BE2C (cell line): Measurements from ENCODE around the gene TFDP1.

Experiments used
- DNase-seq: peaks from one replicate; pipeline ENCODE4 v3.0.0-alpha.2; 2020
- H3K27me3 ChIP-seq: fragments of 250-450 bp; sonication (Bioruptor Pico); 2 replicates; pipeline ENCODE4 v1.5.1; 2020; ENCODE audit warnings: mild to moderate bottlenecking
- H3K36me3 ChIP-seq: fragments of 250-450 bp; sonication (Bioruptor Pico); 2 replicates; pipeline ENCODE4 v1.5.1; 2020; ENCODE audit warnings: mild to moderate bottlenecking
- H3K4me1 ChIP-seq: fragments of 250-450 bp; sonication (Bioruptor Pico); 2 replicates; pipeline ENCODE4 v1.5.1; 2020
- H3K4me3 ChIP-seq: 2 replicates; pipeline ENCODE4 v1.5.1; 2011; ENCODE audit warnings: low read depth, low read length
- H3K9me3 ChIP-seq: fragments of 250-450 bp; sonication (Bioruptor Pico); 2 replicates; pipeline ENCODE4 v1.5.1; 2020
- TF ChIP-seq, protein P1 (sequence below): IDR thresholded peaks from 2 replicates; pipeline ENCODE4 v1.5.1; 2012; ENCODE audit warnings: mild to moderate bottlenecking, low read depth, low read length

TFDP1 gene

DNA sequence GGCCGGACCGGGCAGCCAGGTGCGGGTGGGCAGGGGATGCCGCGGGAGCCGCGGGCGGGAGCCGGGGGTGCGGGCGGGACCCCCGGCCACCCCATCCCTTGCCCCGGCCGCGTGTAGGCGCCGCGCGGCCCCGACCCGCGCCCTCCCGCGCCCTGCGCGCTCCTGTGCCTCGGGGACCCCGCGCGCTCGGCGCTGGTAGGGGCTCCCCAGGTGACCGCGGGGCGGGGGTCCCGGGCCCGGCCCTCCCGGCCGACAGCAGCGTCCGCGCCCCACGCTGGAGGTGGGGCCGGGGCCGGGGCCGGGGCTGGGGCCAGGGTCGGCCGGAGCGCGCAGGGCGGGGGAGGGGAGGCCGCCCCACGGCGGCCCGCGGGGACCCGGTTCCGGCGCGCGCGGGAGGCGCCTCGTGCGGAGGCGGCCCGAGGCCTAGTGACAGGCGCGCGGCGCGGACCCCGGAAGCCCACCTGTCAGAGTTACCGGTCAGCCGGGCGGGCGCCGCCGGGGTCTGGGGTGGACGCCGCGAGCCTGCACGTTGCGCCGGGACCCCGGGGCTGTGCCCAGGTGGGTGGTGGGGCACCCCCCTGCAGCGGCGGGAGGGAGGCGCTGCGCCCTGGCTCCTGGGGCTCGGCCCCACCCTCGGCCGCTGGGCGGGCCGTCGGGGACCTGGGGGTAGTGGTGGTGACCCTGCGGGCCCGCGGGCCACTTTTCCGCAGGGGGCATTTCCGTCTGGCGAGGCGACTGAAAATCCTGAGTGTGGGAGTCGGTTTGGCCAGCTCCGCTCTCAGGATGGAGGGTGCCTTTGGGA is 518 bp downstream of the TFDP1 start:
- TF ChIP-seq, protein P1, sequence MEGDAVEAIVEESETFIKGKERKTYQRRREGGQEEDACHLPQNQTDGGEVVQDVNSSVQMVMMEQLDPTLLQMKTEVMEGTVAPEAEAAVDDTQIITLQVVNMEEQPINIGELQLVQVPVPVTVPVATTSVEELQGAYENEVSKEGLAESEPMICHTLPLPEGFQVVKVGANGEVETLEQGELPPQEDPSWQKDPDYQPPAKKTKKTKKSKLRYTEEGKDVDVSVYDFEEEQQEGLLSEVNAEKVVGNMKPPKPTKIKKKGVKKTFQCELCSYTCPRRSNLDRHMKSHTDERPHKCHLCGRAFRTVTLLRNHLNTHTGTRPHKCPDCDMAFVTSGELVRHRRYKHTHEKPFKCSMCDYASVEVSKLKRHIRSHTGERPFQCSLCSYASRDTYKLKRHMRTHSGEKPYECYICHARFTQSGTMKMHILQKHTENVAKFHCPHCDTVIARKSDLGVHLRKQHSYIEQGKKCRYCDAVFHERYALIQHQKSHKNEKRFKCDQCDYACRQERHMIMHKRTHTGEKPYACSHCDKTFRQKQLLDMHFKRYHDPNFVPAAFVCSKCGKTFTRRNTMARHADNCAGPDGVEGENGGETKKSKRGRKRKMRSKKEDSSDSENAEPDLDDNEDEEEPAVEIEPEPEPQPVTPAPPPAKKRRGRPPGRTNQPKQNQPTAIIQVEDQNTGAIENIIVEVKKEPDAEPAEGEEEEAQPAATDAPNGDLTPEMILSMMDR, result no peak
- peak; percentile 44 for DNase-seq
- H3K4me3 ChIP-seq, result peak overlapping the region; percentile 57
- peaks cover 4% of the 10 kb centered on the region; the same call in 1 of the 2 replicates for H3K4me1 ChIP-seq
- peaks cover 2% of the 10 kb centered on the region; the same call in 1 of the 2 replicates for H3K9me3 ChIP-seq
- no peaks in the 10 kb centered on the region for H3K27me3 ChIP-seq
- peaks cover 39% of the 10 kb centered on the region for H3K36me3 ChIP-seq

DNA sequence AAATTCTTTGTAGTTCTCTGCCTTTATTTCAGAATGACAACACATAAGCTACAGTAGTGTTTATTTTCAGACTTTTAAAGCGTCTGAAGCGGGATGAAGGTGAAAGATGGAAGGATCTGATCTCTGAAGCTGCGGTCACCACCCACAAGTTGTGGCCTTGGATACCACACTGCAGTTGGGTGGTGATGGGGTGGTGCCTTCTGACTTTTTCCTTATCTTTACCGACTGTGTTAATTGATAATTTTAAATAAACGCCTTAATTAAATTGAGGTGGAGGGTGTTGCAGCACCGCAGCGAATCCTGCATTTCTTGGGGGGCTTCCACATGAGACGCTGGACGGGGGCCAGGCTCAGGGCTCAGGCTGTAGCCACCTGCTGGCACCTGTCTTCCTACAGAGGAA is 1.3 kb downstream of the TFDP1 start:
- DNase-seq, result no peak
- peaks cover 45% of the 10 kb centered on the region for H3K36me3 ChIP-seq

DNA sequence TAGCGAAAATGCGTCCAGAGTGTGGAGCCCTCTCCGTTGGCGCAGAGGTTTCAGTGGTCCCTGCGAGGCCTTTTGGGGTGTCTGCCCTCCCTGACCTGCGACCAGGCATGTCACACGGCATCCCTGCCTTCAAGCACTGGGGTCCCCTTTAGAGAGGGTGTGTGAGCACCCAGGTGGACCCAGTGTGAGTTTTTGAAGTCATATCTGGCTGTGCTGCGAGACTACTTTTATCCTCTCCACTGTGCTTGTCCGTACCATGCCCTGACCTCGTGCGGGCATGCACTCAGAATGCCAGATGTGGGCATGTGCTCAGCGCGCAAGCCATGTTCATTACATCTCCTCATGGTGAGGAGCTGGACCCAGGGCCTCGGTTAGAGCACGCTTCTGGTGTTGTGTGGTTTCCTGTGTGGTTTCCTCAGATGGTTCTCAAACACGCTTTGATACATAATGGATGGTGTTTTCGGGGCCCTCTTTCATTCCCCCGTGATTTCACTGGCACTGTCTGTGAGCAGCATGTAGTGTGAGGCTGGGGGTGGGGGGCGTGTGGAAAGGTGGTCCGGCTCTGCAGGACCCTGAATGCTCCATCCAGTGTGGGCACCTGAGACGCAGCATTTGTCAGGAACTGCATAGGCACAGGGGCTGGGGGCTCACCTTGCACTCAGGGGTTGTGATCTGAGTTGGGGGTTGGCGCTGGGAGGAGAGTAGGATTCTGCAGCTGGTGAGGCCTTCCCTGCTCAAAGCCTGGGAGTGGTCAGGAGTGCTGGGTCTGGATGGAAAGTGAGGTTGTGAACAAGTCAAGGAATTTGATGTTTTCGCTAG is 2.3 kb downstream of the TFDP1 start:
- H3K4me1 ChIP-seq, result peaks cover 4% of the 10 kb centered on the region; the same call in 1 of the 2 replicates
- H3K9me3 ChIP-seq, result peaks cover 2% of the 10 kb centered on the region; the same call in 1 of the 2 replicates
- no peaks in the 10 kb centered on the region for H3K27me3 ChIP-seq
- peaks cover 45% of the 10 kb centered on the region for H3K36me3 ChIP-seq
- H3K4me3 ChIP-seq, result no peak overlapping the region; the same call in 1 of the 2 replicates
- no peak for DNase-seq
- TF ChIP-seq, protein P1, result no peak

More for the DNA sequence above, 1.3 kb downstream of the TFDP1 start:
- Histone ChIP-seq H3K4me1 (peaks cover 4% of the 10 kb centered on the region; the same call in 1 of the 2 replicates), H3K4me3 (peak overlapping the region; percentile 57), H3K27me3 (no peaks in the 10 kb centered on the region), H3K9me3 (peaks cover 2% of the 10 kb centered on the region; the same call in 1 of the 2 replicates)
- TF ChIP-seq, protein P1, result 0 out of 2 replicates have a peak, but pooled peaks have one; percentile 1

- Histone ChIP-seq H3K4me3 (no peak overlapping the region), H3K27me3 (no peaks in the 10 kb centered on the region), H3K4me1 (peaks cover 4% of the 10 kb centered on the region; the same call in 1 of the 2 replicates), H3K9me3 (peaks cover 2% of the 10 kb centered on the region; the same call in 1 of the 2 replicates), H3K36me3 (peaks cover 50% of the 10 kb centered on the region)
- TF ChIP-seq, protein P1, result no peak
- no peak for DNase-seq
Measured at GRCh38 chr13:113588394-113589111, 4.0 kb downstream of the TFDP1 start.

- Histone ChIP-seq H3K36me3 (peaks cover 50% of the 10 kb centered on the region), H3K4me3 (no peak overlapping the region), H3K27me3 (no peaks in the 10 kb centered on the region), H3K9me3 (no peaks in the 10 kb centered on the region), H3K4me1 (peaks cover 4% of the 10 kb centered on the region; the same call in 1 of the 2 replicates)
- TF ChIP-seq, protein P1, result no peak
- DNase-seq, result no peak
Measured at GRCh38 chr13:113589251-113589960, 4.9 kb downstream of the TFDP1 start.
